Panc1 (cell line): ENCODE data around the gene ZNF550. TPM values are rescaled to one million over a fixed set of nuclear protein-coding genes. Genes with fewer than 3 reads are reported as not detected.

ENCODE experiments used
- ATAC-seq: fragments of 200-7000 bp; cut with Tn5 transposase; 2 replicates; pipeline ENCODE4 v1.9.1; 2020; ENCODE audit warnings: mild to moderate bottlenecking, moderate library complexity
- BruUV-seq: library from RNA; stranded (reverse); fragments of 400-500 nt; replicated peaks from 2 replicates; lab custom pipeline; 2021; lab: Mats Ljungman, UMichigan
- CTCF ChIA-PET: fragments of 300-600 bp; sonication (Branson Sonifier 250); formaldehyde crosslinking; loops from one replicate; lab custom pipeline; 2022; ENCODE audit warnings: antibody characterized with exemption; lab: Charles Lee
- POLR2A ChIA-PET: fragments of 300-600 bp; sonication (Branson Sonifier 250); formaldehyde crosslinking; loops from one replicate; lab custom pipeline; 2022; ENCODE audit warnings: antibody characterized with exemption; lab: Charles Lee
- DNase-seq: peaks from one replicate; pipeline ENCODE4 v3.0.0-alpha.2; 2010; ENCODE audit warnings: low read depth, low spot score
- H3K27ac ChIP-seq: 2 replicates; pipeline ENCODE4 v1.5.1; 2011; ENCODE audit warnings: mild to moderate bottlenecking, low read length, inconsistent platforms
- H3K27me3 ChIP-seq: fragments of 200-500 bp; sonication (Bioruptor generic); 2 replicates; pipeline ENCODE4 v1.6.0; 2014; ENCODE audit warnings: low read length, inconsistent platforms; ENCODE audit not compliant: control insufficient read depth, insufficient read depth
- H3K36me3 ChIP-seq: fragments of 200-500 bp; sonication (Bioruptor generic); 2 replicates; pipeline ENCODE4 v1.5.1; 2014; ENCODE audit warnings: inconsistent platforms, mild to moderate bottlenecking, low read length, moderate library complexity; ENCODE audit not compliant: control insufficient read depth, insufficient read depth
- H3K4me1 ChIP-seq: 2 replicates; pipeline ENCODE4 v1.5.1; 2011; ENCODE audit warnings: inconsistent platforms, mild to moderate bottlenecking, low read length, moderate library complexity; ENCODE audit not compliant: control insufficient read depth, insufficient read depth
- H3K4me3 ChIP-seq, 2 experiments: 2 replicates each; pipeline ENCODE4 v1.5.1; 2011 to 2012; ENCODE audit warnings: low read depth in 2 of 2, low read length in 2 of 2, mild to moderate bottlenecking in 2 of 2, inconsistent platforms in 1 of 2, moderate library complexity in 1 of 2
- H3K9me3 ChIP-seq: fragments of 200-500 bp; sonication (Bioruptor generic); 2 replicates; pipeline ENCODE4 v1.5.1; 2014; ENCODE audit warnings: low read depth, mild to moderate bottlenecking, inconsistent platforms, low read length, moderate library complexity; ENCODE audit not compliant: control insufficient read depth, insufficient read depth
- CTCF ChIP-seq: fragments of 450-650 bp; IDR thresholded peaks from 2 replicates; pipeline ENCODE4 v1.5.1; 2017; ENCODE audit warnings: mild to moderate bottlenecking
- POLR2AphosphoS5 ChIP-seq: IDR thresholded peaks from 2 replicates; pipeline ENCODE4 v1.6.1; 2012; ENCODE audit warnings: mild to moderate bottlenecking, low read depth, low read length, moderate library complexity
- SIN3A ChIP-seq: IDR thresholded peaks from 2 replicates; pipeline ENCODE4 v1.6.1; 2012; ENCODE audit warnings: low read depth, mild to moderate bottlenecking, low read length, moderate library complexity, borderline replicate concordance; ENCODE audit not compliant: insufficient read depth
- TCF7L2 ChIP-seq: IDR thresholded peaks from 2 replicates; pipeline ENCODE4 v1.6.1; 2011; ENCODE audit warnings: mild to moderate bottlenecking, low read depth, low read length, inconsistent platforms
- in situ Hi-C: cut with HindIII; loops from 2 replicates; pipeline ENCODE4 v1.10.0; 2016; ENCODE audit warnings: low sequenced_read_pairs, low pct_unique_long_range_greater_than_20kb
- intact Hi-C: fragments of 100-400 bp; cut with micrococcal nuclease; formaldehyde crosslinking; loops from one replicate; pipeline ENCODE4 v1.10.0; 2022; ENCODE audit not compliant: unreplicated experiment
- total RNA-seq: library from RNA; stranded (reverse); gene quantifications from one replicate; pipeline ENCODE4 v1.2.1, GENCODE V29; 2021; ENCODE audit not compliant: unreplicated experiment
- TF ChIP-seq, protein P1 (sequence below), 2 experiments: IDR thresholded peaks; 2 replicates each; pipeline ENCODE4 v1.6.1; 2011 to 2012; ENCODE audit warnings: low read depth in 2 of 2, control low read depth in 1 of 2, low read length in 1 of 2, mild to moderate bottlenecking in 1 of 2, moderate library complexity in 1 of 2; ENCODE audit not compliant: insufficient read depth in 1 of 2

Gene ZNF550
- total RNA-seq, 1 experiment from 2014 or later = 15.1 TPM

DNA sequence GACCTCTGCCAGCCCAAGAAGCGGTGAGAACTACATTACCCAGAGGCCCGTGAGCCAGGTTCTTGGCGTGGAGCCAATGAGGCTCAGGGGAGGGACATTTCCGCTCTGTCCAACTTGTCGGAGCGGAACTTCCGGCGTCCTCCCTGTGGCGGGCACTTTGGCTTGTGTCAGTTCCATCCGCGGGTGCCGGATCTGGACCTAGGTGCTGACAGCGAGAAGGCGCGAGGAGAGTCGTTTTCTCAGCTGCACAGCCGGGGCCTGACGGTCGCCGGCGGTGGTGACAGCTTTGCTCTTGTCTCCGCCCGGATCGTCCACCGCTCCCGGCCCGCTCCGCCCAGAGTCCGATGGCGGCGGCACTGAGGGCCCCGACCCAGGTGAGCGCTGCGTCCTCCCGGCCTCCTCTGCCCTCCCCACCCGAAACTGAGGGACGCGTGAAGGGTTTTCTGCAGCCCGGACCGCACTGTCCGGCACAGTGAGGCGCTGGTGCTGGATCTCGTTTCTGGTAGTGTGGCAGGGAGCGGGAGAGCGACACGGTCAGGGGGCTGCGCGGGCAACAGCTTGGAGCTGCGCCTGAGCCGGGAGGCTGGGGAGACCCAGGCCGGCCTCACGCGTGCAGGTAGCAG lies 40.2 kb upstream of the ZNF550 start, which contains the start of gene ZNF530:
Gene ZNF530, plus strand, starts transcription at position 125 of the 623 bp plus-strand sequence. CDS start 4,461 bp downstream, outside the sequence.
- ChIA-PET POLR2A (interaction anchor here (0.6 kb wide), 1 partner anchor 64 kb away, joined by 7 read pairs; no protein-coding TSS in a partner anchor), CTCF (no interaction called here)
- TF ChIP-seq TCF7L2 (no peak), POLR2AphosphoS5 (peak; percentile 90), CTCF (no peak), SIN3A (peak; percentile 99)
- TF ChIP-seq, protein P1, sequence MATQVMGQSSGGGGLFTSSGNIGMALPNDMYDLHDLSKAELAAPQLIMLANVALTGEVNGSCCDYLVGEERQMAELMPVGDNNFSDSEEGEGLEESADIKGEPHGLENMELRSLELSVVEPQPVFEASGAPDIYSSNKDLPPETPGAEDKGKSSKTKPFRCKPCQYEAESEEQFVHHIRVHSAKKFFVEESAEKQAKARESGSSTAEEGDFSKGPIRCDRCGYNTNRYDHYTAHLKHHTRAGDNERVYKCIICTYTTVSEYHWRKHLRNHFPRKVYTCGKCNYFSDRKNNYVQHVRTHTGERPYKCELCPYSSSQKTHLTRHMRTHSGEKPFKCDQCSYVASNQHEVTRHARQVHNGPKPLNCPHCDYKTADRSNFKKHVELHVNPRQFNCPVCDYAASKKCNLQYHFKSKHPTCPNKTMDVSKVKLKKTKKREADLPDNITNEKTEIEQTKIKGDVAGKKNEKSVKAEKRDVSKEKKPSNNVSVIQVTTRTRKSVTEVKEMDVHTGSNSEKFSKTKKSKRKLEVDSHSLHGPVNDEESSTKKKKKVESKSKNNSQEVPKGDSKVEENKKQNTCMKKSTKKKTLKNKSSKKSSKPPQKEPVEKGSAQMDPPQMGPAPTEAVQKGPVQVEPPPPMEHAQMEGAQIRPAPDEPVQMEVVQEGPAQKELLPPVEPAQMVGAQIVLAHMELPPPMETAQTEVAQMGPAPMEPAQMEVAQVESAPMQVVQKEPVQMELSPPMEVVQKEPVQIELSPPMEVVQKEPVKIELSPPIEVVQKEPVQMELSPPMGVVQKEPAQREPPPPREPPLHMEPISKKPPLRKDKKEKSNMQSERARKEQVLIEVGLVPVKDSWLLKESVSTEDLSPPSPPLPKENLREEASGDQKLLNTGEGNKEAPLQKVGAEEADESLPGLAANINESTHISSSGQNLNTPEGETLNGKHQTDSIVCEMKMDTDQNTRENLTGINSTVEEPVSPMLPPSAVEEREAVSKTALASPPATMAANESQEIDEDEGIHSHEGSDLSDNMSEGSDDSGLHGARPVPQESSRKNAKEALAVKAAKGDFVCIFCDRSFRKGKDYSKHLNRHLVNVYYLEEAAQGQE (IDR thresholded peaks at IDR 0.05; ENCODE audit: insufficient read depth in 1 of 2, low read depth in 2 of 2, low read length in 1 of 2) = no peak
- H3K4me1 ChIP-seq = peaks cover 4% of the 10 kb centered on the region
- peak within 1 kb of the TSS; percentile 74 to 79 for H3K4me3 ChIP-seq
- H3K27me3 ChIP-seq = no peaks in the 10 kb centered on the region
- in situ Hi-C loops (no loop called here), intact Hi-C loops (no loop called here)
- H3K9me3 ChIP-seq = peaks cover 28% of the 10 kb centered on the region; the same call in 1 of the 2 replicates
- peak within 1 kb of the TSS; percentile 64 for H3K27ac ChIP-seq
- peak; percentile 100 for ATAC-seq
- peak; percentile 74 for DNase-seq
- H3K36me3 ChIP-seq = no peaks in the 10 kb centered on the region
- BruUV-seq = no TSS peak

GRCh38 chr19:57599377-57599760 lies 39.7 kb upstream of the ZNF550 start:
- ChIA-PET CTCF (no interaction called here), POLR2A (interaction anchor here (0.6 kb wide), 1 partner anchor 64 kb away, joined by 7 read pairs; no protein-coding TSS in a partner anchor)
- H3K27me3 ChIP-seq = no peaks in the 10 kb centered on the region
- H3K4me1 ChIP-seq = peaks cover 4% of the 10 kb centered on the region
- H3K9me3 ChIP-seq = peaks cover 23% of the 10 kb centered on the region; the same call in 1 of the 2 replicates
- BruUV-seq = no TSS peak
- TF ChIP-seq, protein P1 (IDR thresholded peaks at IDR 0.05; ENCODE audit: insufficient read depth in 1 of 2, low read depth in 2 of 2, low read length in 1 of 2) = no peak
- no peak for TF ChIP-seq CTCF
- no peak for TF ChIP-seq POLR2AphosphoS5
- no peak for TF ChIP-seq SIN3A
- TF ChIP-seq TCF7L2 = no peak
- H3K27ac ChIP-seq = peak overlapping the region; percentile 64
- intact Hi-C loops (no loop called here), in situ Hi-C loops (no loop called here)
- H3K4me3 ChIP-seq = peak overlapping the region; percentile 74 to 79
- ATAC-seq (no peak), DNase-seq (no peak)
- H3K36me3 ChIP-seq = no peaks in the 10 kb centered on the region
